Measurements from ENCODE around the gene FAM168A. TPM values are rescaled to one million over a fixed set of nuclear protein-coding genes. Genes with fewer than 3 reads are reported as not detected.

The FAM168A gene
- total and polyA plus RNA-seq, 9 of the 15 experiments (the other 6 are each of a cell fraction or from before 2014, with no cell fraction given): 0.44 to 7.2 (median 2.9) TPM

- Histone ChIP-seq H3K79me2 (ENCODE audit: control insufficient read depth, insufficient read depth, low read length) (peaks cover 6% of the 10 kb centered on the region; the same call in 2 of the 3 replicates), H4K20me1 (replicated peaks; ENCODE audit: control insufficient read depth, insufficient read depth, low read length) (no peaks in the 10 kb centered on the region), H3K9ac (ENCODE audit: insufficient read depth in 1 of 2, low read depth in 2 of 2, low read length in 2 of 2) (no peak overlapping the region), H3K27me3 (ENCODE audit: control insufficient read depth in 2 of 2, insufficient read depth in 2 of 2, low read length in 2 of 2) (no peaks in the 10 kb centered on the region), H3K9me3 (replicated peaks; ENCODE audit: control insufficient read depth, insufficient read depth, low read depth, low read length) (no peaks in the 10 kb centered on the region), H3K27ac (ENCODE audit: extremely low read depth, low read depth, low read length) (no peak overlapping the region), H3K4me2 (ENCODE audit: insufficient read depth, low read length) (no peak overlapping the region), H3K4me3 (no peak overlapping the region), H3K9me1 (ENCODE audit: control insufficient read depth, insufficient read depth, low read length) (no peaks in the 10 kb centered on the region), H2AFZ (ENCODE audit: low read depth, low read length) (no peak overlapping the region), H3K4me1 (replicated peaks in 1 of 2; ENCODE audit: control insufficient read depth in 2 of 2, insufficient read depth in 2 of 2, low read length in 2 of 2) (peaks cover 14 to 21% of the 10 kb centered on the region in 2 experiments), H3K36me3 (ENCODE audit: control insufficient read depth, insufficient read depth, low read length) (no peaks in the 10 kb centered on the region)
- intact Hi-C loops (cut with micrococcal nuclease): no loop called here
- CTCF ChIA-PET (ENCODE audit: low intra/inter-chr PET ratio): no interaction called here
- FAIRE-seq (no peak), DNase-seq (ENCODE audit: extremely low read depth in 1 of 4, low spot score in 3 of 4) (no peak), ATAC-seq (no peak)
- no peak for TF ChIP-seq ZNF511 (CRISPR knock-in tag; IDR thresholded peaks at IDR 0.05)
- TF ChIP-seq RERE (CRISPR knock-in tag; IDR thresholded peaks at IDR 0.05; ENCODE audit: borderline replicate concordance): no peak
- TF ChIP-seq ZNF197 (CRISPR knock-in tag; IDR thresholded peaks at IDR 0.05; ENCODE audit: low read depth): no peak
- TF ChIP-seq RBM25 (IDR thresholded peaks at IDR 0.05; ENCODE audit: low read depth, low read length, severe bottlenecking): peak; percentile 34
- TF ChIP-seq, protein P1, sequence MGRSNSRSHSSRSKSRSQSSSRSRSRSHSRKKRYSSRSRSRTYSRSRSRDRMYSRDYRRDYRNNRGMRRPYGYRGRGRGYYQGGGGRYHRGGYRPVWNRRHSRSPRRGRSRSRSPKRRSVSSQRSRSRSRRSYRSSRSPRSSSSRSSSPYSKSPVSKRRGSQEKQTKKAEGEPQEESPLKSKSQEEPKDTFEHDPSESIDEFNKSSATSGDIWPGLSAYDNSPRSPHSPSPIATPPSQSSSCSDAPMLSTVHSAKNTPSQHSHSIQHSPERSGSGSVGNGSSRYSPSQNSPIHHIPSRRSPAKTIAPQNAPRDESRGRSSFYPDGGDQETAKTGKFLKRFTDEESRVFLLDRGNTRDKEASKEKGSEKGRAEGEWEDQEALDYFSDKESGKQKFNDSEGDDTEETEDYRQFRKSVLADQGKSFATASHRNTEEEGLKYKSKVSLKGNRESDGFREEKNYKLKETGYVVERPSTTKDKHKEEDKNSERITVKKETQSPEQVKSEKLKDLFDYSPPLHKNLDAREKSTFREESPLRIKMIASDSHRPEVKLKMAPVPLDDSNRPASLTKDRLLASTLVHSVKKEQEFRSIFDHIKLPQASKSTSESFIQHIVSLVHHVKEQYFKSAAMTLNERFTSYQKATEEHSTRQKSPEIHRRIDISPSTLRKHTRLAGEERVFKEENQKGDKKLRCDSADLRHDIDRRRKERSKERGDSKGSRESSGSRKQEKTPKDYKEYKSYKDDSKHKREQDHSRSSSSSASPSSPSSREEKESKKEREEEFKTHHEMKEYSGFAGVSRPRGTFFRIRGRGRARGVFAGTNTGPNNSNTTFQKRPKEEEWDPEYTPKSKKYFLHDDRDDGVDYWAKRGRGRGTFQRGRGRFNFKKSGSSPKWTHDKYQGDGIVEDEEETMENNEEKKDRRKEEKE (IDR thresholded peaks at IDR 0.05; ENCODE audit: borderline replicate concordance in 1 of 2, control insufficient read depth in 1 of 2, low read depth in 2 of 2, low read length in 1 of 2): no peak
- no peak for TF ChIP-seq ZNF766 (CRISPR knock-in tag; conservative IDR thresholded peaks at IDR 0.05)
- peak; percentile 68 for TF ChIP-seq ZNF121 (CRISPR knock-in tag; conservative IDR thresholded peaks at IDR 0.05)
- no TSS peak for BruUV-seq (replicated peaks)
- POLR2A ChIA-PET: no interaction called here
- in situ Hi-C loops (cut with MboI): no loop called here
- WGBS (ENCODE audit: insufficient coverage, low coverage, missing lambda C conversion rate): 82% methylated on average over 3 of the region's 3 CpGs
Observed at GRCh38 chr11:73592640-73593039, 5.3 kb downstream of the FAM168A start.
